HepG2 (cell line): ENCODE data around the gene ADGRV1. TPM values are rescaled to one million over a fixed set of nuclear protein-coding genes. Genes with fewer than 3 reads are reported as not detected.

Experiments used
- DRAP1 ChIP-seq: IDR thresholded peaks from 2 replicates; pipeline ENCODE4 v1.6.1; 2016; ENCODE audit warnings: missing genetic modification reagents, missing compliant biosample characterization
- GZF1 ChIP-seq: sonication (generic); formaldehyde crosslinking; IDR thresholded peaks from 2 replicates; pipeline ENCODE4 v1.5.1; 2020; ENCODE audit warnings: mild to moderate bottlenecking, missing genetic modification reagents
- KIAA2018 ChIP-seq: sonication (generic); formaldehyde crosslinking; IDR thresholded peaks from 2 replicates; pipeline ENCODE4 v1.5.0; 2020; ENCODE audit warnings: mild to moderate bottlenecking, missing genetic modification reagents, borderline replicate concordance
- MAX ChIP-seq: IDR thresholded peaks from 2 replicates; pipeline ENCODE4 v1.6.1; 2012; ENCODE audit warnings: inconsistent platforms
- MYNN ChIP-seq: sonication (generic); formaldehyde crosslinking; IDR thresholded peaks from 2 replicates; pipeline ENCODE4 v1.4.0; 2020; ENCODE audit warnings: mild to moderate bottlenecking, low read depth, missing genetic modification reagents
- ONECUT2 ChIP-seq: sonication (generic); formaldehyde crosslinking; IDR thresholded peaks from 2 replicates; pipeline ENCODE4 v1.4.0; 2020; ENCODE audit warnings: missing genetic modification reagents
- SOX5 ChIP-seq: IDR thresholded peaks from 2 replicates; pipeline ENCODE4 v1.6.1; 2016; ENCODE audit warnings: borderline replicate concordance
- SSRP1 ChIP-seq: IDR thresholded peaks from 2 replicates; pipeline ENCODE4 v1.6.1; 2016; ENCODE audit warnings: control low read depth
- TEAD3 ChIP-seq: optimal IDR thresholded peaks from 2 replicates; pipeline ENCODE3; 2016; ENCODE audit warnings: borderline replicate concordance
- TFDP1 ChIP-seq: IDR thresholded peaks from 2 replicates; pipeline ENCODE4 v1.6.1; 2016; ENCODE audit warnings: missing compliant biosample characterization, missing genetic modification reagents, borderline replicate concordance
- ZNF20 ChIP-seq: sonication (generic); formaldehyde crosslinking; IDR thresholded peaks from 2 replicates; pipeline ENCODE4 v1.4.0; 2020; ENCODE audit warnings: mild to moderate bottlenecking, moderate library complexity, missing genetic modification reagents
- ZNF792 ChIP-seq: IDR thresholded peaks from 2 replicates; pipeline ENCODE4 v1.6.1; 2016
- polyA plus RNA-seq, 8 experiments: library from polyadenylated mRNA; depleted of rRNA in 3 of 8; stranded (reverse) in 7 of 8; unstranded in 1 of 8; fragments of >200 nt; fragmentation: Illumina TruSeq in 4 of 8; extraction: Trizol in 4 of 8; gene quantifications; 2 replicates each; pipeline versions ENCODE4 v1.2.1 to v1.2.3, GENCODE V29; 2011 to 2016; ENCODE audit warnings: low read depth in 4 of 8, missing spikeins in 1 of 8, mixed read lengths in 1 of 8; ENCODE audit not compliant: insufficient read depth in 1 of 8
- total RNA-seq, 5 experiments: library from RNA; depleted of rRNA; stranded (reverse); fragments of >200 nt; fragmentation: Illumina TruSeq; extraction: Trizol; gene quantifications; 2 replicates each; pipeline ENCODE4 v1.2.3, GENCODE V29; 2016; ENCODE audit warnings: low read depth in 1 of 5

ADGRV1 gene
- total and polyA plus RNA-seq, 2 of the 13 experiments (the other 11 are each of a cell fraction or from before 2014, with no cell fraction given) = 1.7 to 3.9 TPM

GRCh38 chr5:90553711-90554110, 4.9 kb upstream of the ADGRV1 start (continued):
- TF ChIP-seq KIAA2018 (CRISPR knock-in tag) (no peak), GZF1 (CRISPR knock-in tag) (no peak), MAX (no peak), ZNF792 (CRISPR knock-in tag) (no peak), TFDP1 (no peak), SOX5 (CRISPR knock-in tag) (no peak), TEAD3 (CRISPR knock-in tag) (no peak), ZNF20 (CRISPR knock-in tag) (no peak), DRAP1 (CRISPR knock-in tag) (no peak), ONECUT2 (CRISPR knock-in tag) (no peak), MYNN (CRISPR knock-in tag) (no peak), SSRP1 (no peak)
- TF ChIP-seq, all 625 proteins: peak for 0
